Fibroblast of lung (primary cell): ENCODE measurements around the gene PPP1R15B. TPM values are rescaled to one million over a fixed set of nuclear protein-coding genes. Genes with fewer than 3 reads are reported as not detected.
A peak's percentile ranks its signal among the peaks of the same experiment; 100 is the strongest.

Experiments
- DNase-seq, 2 donors: peaks; one replicate each; pipeline versions ENCODE4 v3.0.0 to v3.0.0-alpha.2; 2010; ENCODE audit warnings: low read depth in 2 of 2
- H2AFZ ChIP-seq: 2 replicates; pipeline ENCODE4 v1.5.1; 2012; ENCODE audit warnings: low read length, control low read depth, inconsistent platforms
- H3K27ac ChIP-seq: 2 replicates; pipeline ENCODE4 v1.5.1; 2011; ENCODE audit warnings: low read length, control low read depth; ENCODE audit not compliant: insufficient read depth
- H3K27me3 ChIP-seq: 2 replicates; pipeline ENCODE4 v1.5.1; 2011; ENCODE audit warnings: mild to moderate bottlenecking, low read length; ENCODE audit not compliant: control insufficient read depth, insufficient read depth
- H3K36me3 ChIP-seq: 2 replicates; pipeline ENCODE4 v1.5.1; 2011; ENCODE audit warnings: low read length; ENCODE audit not compliant: control insufficient read depth, insufficient read depth
- H3K4me1 ChIP-seq: 2 replicates; pipeline ENCODE4 v1.5.1; 2011; ENCODE audit warnings: low read length; ENCODE audit not compliant: control insufficient read depth, insufficient read depth; ENCODE audit errors: extremely low read depth
- H3K4me2 ChIP-seq: 2 replicates; pipeline ENCODE4 v1.5.1; 2011; ENCODE audit warnings: low read length, control low read depth; ENCODE audit not compliant: insufficient read depth; ENCODE audit errors: extremely low read depth
- H3K4me3 ChIP-seq, 4 experiments: fragments of 200-600 bp in 1 of 4; sonication (generic) in 1 of 4; replicated peaks in 1 of 4; 2 replicates each; pipeline ENCODE4 v1.5.1; 2011 to 2016; ENCODE audit warnings: low read length in 4 of 4, low read depth in 3 of 4, mild to moderate bottlenecking in 3 of 4, control low read depth in 2 of 4, inconsistent platforms in 1 of 4, mixed read lengths in 1 of 4; ENCODE audit not compliant: insufficient read depth in 1 of 4; ENCODE audit errors: control extremely low read depth in 1 of 4
- H3K79me2 ChIP-seq: 2 replicates; pipeline ENCODE4 v1.5.1; 2012; ENCODE audit warnings: mild to moderate bottlenecking, low read length, inconsistent platforms; ENCODE audit not compliant: control insufficient read depth, insufficient read depth
- H3K9ac ChIP-seq: 2 replicates; pipeline ENCODE4 v1.5.1; 2011; ENCODE audit warnings: mild to moderate bottlenecking, low read length, control low read depth; ENCODE audit not compliant: insufficient read depth
- H3K9me3 ChIP-seq: 2 replicates; pipeline ENCODE4 v1.5.1; 2012; ENCODE audit warnings: low read depth, low read length; ENCODE audit not compliant: control insufficient read depth, insufficient read depth
- H4K20me1 ChIP-seq: 2 replicates; pipeline ENCODE4 v1.5.1; 2011; ENCODE audit warnings: low read length; ENCODE audit not compliant: control insufficient read depth, insufficient read depth; ENCODE audit errors: extremely low read depth
- CTCF ChIP-seq, 2 donors: IDR thresholded peaks in 1 of 2; conservative IDR thresholded peaks in 1 of 2; 1 replicate in 1 of 2; 2 replicates in 1 of 2; pipeline ENCODE4 v1.5.1; 2011 to 2012; ENCODE audit warnings: low read length in 2 of 2, control low read depth in 1 of 2, inconsistent platforms in 1 of 2, low read depth in 1 of 2, mild to moderate bottlenecking in 1 of 2
- EZH2 ChIP-seq: IDR thresholded peaks from 2 replicates; pipeline ENCODE4 v1.5.1; 2012; ENCODE audit warnings: low read length, control low read depth, mild to moderate bottlenecking; ENCODE audit errors: missing control alignments
- polyA plus RNA-seq, 2 donors: library from polyadenylated mRNA; depleted of rRNA in 1 of 2; stranded (reverse) in 1 of 2; unstranded in 1 of 2; fragments of >200 nt; gene quantifications; 2 replicates each; pipeline ENCODE4 v1.2.1, GENCODE V29; 2011 to 2012; ENCODE audit warnings: missing spikeins in 1 of 2
- total RNA-seq: library from RNA; depleted of rRNA; stranded (reverse); fragments of >200 nt; gene quantifications from 2 replicates; pipeline ENCODE4 v1.2.1, GENCODE V29; 2014

PPP1R15B gene
- total and polyA plus RNA-seq, 2 donors (not counting 1 experiment from before 2014, with no cell fraction given): 22.4 to 27.7 TPM

GRCh38 chr1:204418174-204419063, 6.8 kb upstream of the PPP1R15B start:
- H3K4me3 ChIP-seq: peak overlapping the region in 2 of 4 experiments; percentile 32 to 57

GRCh38 chr1:204417074-204417997, 5.7 kb upstream of the PPP1R15B start:
- Histone ChIP-seq H3K9ac (peak overlapping the region; percentile 10), H2AFZ (peak overlapping the region; percentile 30)
- TF ChIP-seq EZH2 (no peak), CTCF (conservative IDR thresholded peaks at IDR 0.05 in 1 of 2, IDR thresholded peaks at IDR 0.05 in 1 of 2; ENCODE audit: low read depth in 1 of 2, low read length in 2 of 2) (no peak)

More at GRCh38 chr1:204418174-204419063, 6.8 kb upstream of the PPP1R15B start:
- no peaks in the 10 kb centered on the region for H4K20me1 ChIP-seq
- no peaks in the 10 kb centered on the region for H3K79me2 ChIP-seq
- no peaks in the 10 kb centered on the region for H3K27me3 ChIP-seq
- no peaks in the 10 kb centered on the region for H3K9me3 ChIP-seq
- peak overlapping the region; percentile 95 for H3K4me2 ChIP-seq
- no peak overlapping the region for H2AFZ ChIP-seq
- peak; percentile 35 to 57 for DNase-seq
- no peaks in the 10 kb centered on the region for H3K36me3 ChIP-seq
- no peak overlapping the region for H3K9ac ChIP-seq
- H3K4me1 ChIP-seq: peaks cover 22% of the 10 kb centered on the region
- peak overlapping the region; percentile 98 for H3K27ac ChIP-seq
- no peak for TF ChIP-seq CTCF (conservative IDR thresholded peaks at IDR 0.05 in 1 of 2, IDR thresholded peaks at IDR 0.05 in 1 of 2; ENCODE audit: low read depth in 1 of 2, low read length in 2 of 2)
- no peak for TF ChIP-seq EZH2

GRCh38 chr1:204416589-204417073, 5.0 kb upstream of the PPP1R15B start:
- Histone ChIP-seq H3K27me3 (no peaks in the 10 kb centered on the region), H3K79me2 (no peaks in the 10 kb centered on the region), H3K4me3 (no peak overlapping the region), H2AFZ (no peak overlapping the region), H3K4me2 (no peak overlapping the region), H3K4me1 (peaks cover 24% of the 10 kb centered on the region), H3K9ac (no peak overlapping the region), H3K9me3 (no peaks in the 10 kb centered on the region), H3K27ac (no peak overlapping the region), H3K36me3 (no peaks in the 10 kb centered on the region), H4K20me1 (no peaks in the 10 kb centered on the region)
- no peak for DNase-seq
- TF ChIP-seq EZH2 (no peak), CTCF (conservative IDR thresholded peaks at IDR 0.05 in 1 of 2, IDR thresholded peaks at IDR 0.05 in 1 of 2; ENCODE audit: low read depth in 1 of 2, low read length in 2 of 2) (no peak)

More at GRCh38 chr1:204417074-204417997, 5.7 kb upstream of the PPP1R15B start:
- Histone ChIP-seq H3K9me3 (no peaks in the 10 kb centered on the region), H3K27ac (peak overlapping the region; percentile 98), H3K79me2 (no peaks in the 10 kb centered on the region), H3K4me2 (peak overlapping the region; percentile 95), H3K4me1 (peaks cover 22% of the 10 kb centered on the region), H3K4me3 (peak overlapping the region; percentile 20 to 57 (median 32)), H3K36me3 (no peaks in the 10 kb centered on the region), H3K27me3 (no peaks in the 10 kb centered on the region), H4K20me1 (no peaks in the 10 kb centered on the region)
- DNase-seq: peak; percentile 97 to 98
